ENCODE results near the gene TXNRD3.

- TF ChIP-seq, protein P1, sequence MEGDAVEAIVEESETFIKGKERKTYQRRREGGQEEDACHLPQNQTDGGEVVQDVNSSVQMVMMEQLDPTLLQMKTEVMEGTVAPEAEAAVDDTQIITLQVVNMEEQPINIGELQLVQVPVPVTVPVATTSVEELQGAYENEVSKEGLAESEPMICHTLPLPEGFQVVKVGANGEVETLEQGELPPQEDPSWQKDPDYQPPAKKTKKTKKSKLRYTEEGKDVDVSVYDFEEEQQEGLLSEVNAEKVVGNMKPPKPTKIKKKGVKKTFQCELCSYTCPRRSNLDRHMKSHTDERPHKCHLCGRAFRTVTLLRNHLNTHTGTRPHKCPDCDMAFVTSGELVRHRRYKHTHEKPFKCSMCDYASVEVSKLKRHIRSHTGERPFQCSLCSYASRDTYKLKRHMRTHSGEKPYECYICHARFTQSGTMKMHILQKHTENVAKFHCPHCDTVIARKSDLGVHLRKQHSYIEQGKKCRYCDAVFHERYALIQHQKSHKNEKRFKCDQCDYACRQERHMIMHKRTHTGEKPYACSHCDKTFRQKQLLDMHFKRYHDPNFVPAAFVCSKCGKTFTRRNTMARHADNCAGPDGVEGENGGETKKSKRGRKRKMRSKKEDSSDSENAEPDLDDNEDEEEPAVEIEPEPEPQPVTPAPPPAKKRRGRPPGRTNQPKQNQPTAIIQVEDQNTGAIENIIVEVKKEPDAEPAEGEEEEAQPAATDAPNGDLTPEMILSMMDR (IDR thresholded peaks at IDR 0.05) = no peak
- no peak for TF ChIP-seq ZNF423 (CRISPR knock-in tag; IDR thresholded peaks at IDR 0.05)
- no peak for TF ChIP-seq ETV6 (CRISPR knock-in tag; IDR thresholded peaks at IDR 0.05)
- no peak for TF ChIP-seq ESRRA (CRISPR knock-in tag; IDR thresholded peaks at IDR 0.05; ENCODE audit: borderline replicate concordance)
- no peak for TF ChIP-seq MYBL2 (CRISPR knock-in tag; IDR thresholded peaks at IDR 0.05)
- TF ChIP-seq MXD4 (CRISPR knock-in tag; IDR thresholded peaks at IDR 0.05; ENCODE audit: borderline replicate concordance) = no peak
- TF ChIP-seq ATF1 (CRISPR knock-in tag; IDR thresholded peaks at IDR 0.05) = no peak
- TF ChIP-seq NR2C2 (CRISPR knock-in tag; IDR thresholded peaks at IDR 0.05) = no peak
- TF ChIP-seq ZSCAN18 (CRISPR knock-in tag; IDR thresholded peaks at IDR 0.05) = no peak
- TF ChIP-seq IRF1 (CRISPR knock-in tag; IDR thresholded peaks at IDR 0.05) = no peak
- no peak for TF ChIP-seq ZNF416 (CRISPR knock-in tag; IDR thresholded peaks at IDR 0.05)
- TF ChIP-seq ZNF317 (CRISPR knock-in tag; IDR thresholded peaks at IDR 0.05; ENCODE audit: borderline replicate concordance, low read depth) = no peak
These were observed 74.2 kb downstream of the TXNRD3 start for GRCh38 chr3:126580746-126581145.

All from WTC11 (cell line).